B cell (primary cell): Measurements from ENCODE around the gene PHLDB2. TPM values are rescaled to one million over a fixed set of nuclear protein-coding genes. Genes with fewer than 3 reads are reported as not detected.

Experiments used
- ATAC-seq: fragments of 200-7000 bp; cut with Tn5 transposase; one replicate; pipeline ENCODE4 v1.10.0; 2021; ENCODE audit warnings: low read depth, mild to moderate bottlenecking, moderate number of reproducible peaks, moderate library complexity
- CTCF ChIA-PET: fragments of 350-600 bp; sonication (Branson Sonifier 250); formaldehyde crosslinking; loops from one replicate; lab custom pipeline; 2021; ENCODE audit warnings: antibody characterized with exemption, inconsistent platforms; lab: Charles Lee
- POLR2A ChIA-PET: fragments of 350-600 bp; sonication (Branson Sonifier 250); formaldehyde crosslinking; loops from one replicate; lab custom pipeline; 2021; ENCODE audit warnings: antibody characterized with exemption; lab: Charles Lee
- DNase-seq: peaks from one replicate; pipeline ENCODE4 v3.0.0; 2013
- H2AFZ ChIP-seq: 2 replicates; pipeline ENCODE4 v1.6.1; 2012; ENCODE audit warnings: mild to moderate bottlenecking, low read depth, low read length; ENCODE audit not compliant: insufficient read depth, poor library complexity, severe bottlenecking
- H3K27ac ChIP-seq, 2 donors: 1 replicate in 1 of 2; 2 replicates in 1 of 2; pipeline ENCODE4 v1.5.1; 2012 to 2013; ENCODE audit warnings: low read length in 2 of 2, mild to moderate bottlenecking in 2 of 2, moderate library complexity in 1 of 2
- H3K27me3 ChIP-seq, 4 experiments: fragments of 200-600 bp in 1 of 4; sonication (generic) in 1 of 4; replicated peaks in 1 of 4; 1 replicate in 2 of 4; 2 replicates in 2 of 4; pipeline versions ENCODE4 v1.6.1 to v1.7.0; 2013 to 2016; ENCODE audit warnings: low read length in 3 of 4, mild to moderate bottlenecking in 2 of 4, mixed read lengths in 1 of 4, moderate library complexity in 1 of 4; ENCODE audit not compliant: insufficient read depth in 4 of 4, control insufficient read depth in 3 of 4; ENCODE audit errors: control extremely low read depth in 1 of 4
- H3K36me3 ChIP-seq, 2 experiments: replicated peaks in 1 of 2; 1 replicate in 1 of 2; 2 replicates in 1 of 2; pipeline versions ENCODE4 v1.6.1 to v1.7.1; 2013; ENCODE audit warnings: low read length in 1 of 2; ENCODE audit not compliant: insufficient read depth in 2 of 2, control insufficient read depth in 1 of 2; ENCODE audit errors: control extremely low read depth in 1 of 2, extremely low read depth in 1 of 2
- H3K4me1 ChIP-seq, 2 donors: fragments of 200-600 bp in 1 of 2; sonication (generic) in 1 of 2; 1 replicate in 1 of 2; 2 replicates in 1 of 2; pipeline versions ENCODE4 v1.5.1 to v1.6.1; 2013 to 2017; ENCODE audit warnings: low read length in 2 of 2; ENCODE audit not compliant: control insufficient read depth in 2 of 2, insufficient read depth in 2 of 2
- H3K4me2 ChIP-seq: replicated peaks from 2 replicates; pipeline ENCODE3; 2012; ENCODE audit warnings: mild to moderate bottlenecking, low read depth, low read length; ENCODE audit not compliant: poor library complexity, severe bottlenecking
- H3K4me3 ChIP-seq, 5 experiments: fragments of 200-600 bp in 1 of 5; sonication (generic) in 1 of 5; 1 replicate in 3 of 5; 2 replicates in 2 of 5; pipeline versions ENCODE4 v1.5.1 to v1.7.0; 2011 to 2016; ENCODE audit warnings: low read length in 4 of 5, mild to moderate bottlenecking in 4 of 5, low read depth in 2 of 5, control low read depth in 1 of 5, moderate library complexity in 1 of 5; ENCODE audit not compliant: insufficient read depth in 1 of 5; ENCODE audit errors: control extremely low read depth in 1 of 5, extremely low read depth in 1 of 5
- H3K79me2 ChIP-seq: fragments of 200-600 bp; sonication (generic); one replicate; pipeline ENCODE4 v1.6.0; 2016; ENCODE audit warnings: low read length; ENCODE audit not compliant: control insufficient read depth, insufficient read depth
- H3K9ac ChIP-seq: fragments of 200-600 bp; sonication (generic); 2 replicates; pipeline ENCODE4 v1.6.1; 2017; ENCODE audit warnings: mild to moderate bottlenecking, low read length, moderate library complexity
- H3K9me3 ChIP-seq, 3 donors: one replicate each; pipeline versions ENCODE4 v1.6.1 to v1.7.1; 2013; ENCODE audit warnings: low read length in 2 of 3; ENCODE audit not compliant: control insufficient read depth in 2 of 3, insufficient read depth in 1 of 3; ENCODE audit errors: control extremely low read depth in 1 of 3
- H4K20me1 ChIP-seq: 2 replicates; pipeline ENCODE4 v1.6.0; 2012; ENCODE audit warnings: mild to moderate bottlenecking, low read length; ENCODE audit not compliant: insufficient read depth, control insufficient read depth, poor library complexity, severe bottlenecking
- H3K27ac Mint-ChIP-seq: one replicate; pipeline ENCODE4 v1.8.0; 2021; ENCODE audit warnings: mixed read lengths
- H3K27me3 Mint-ChIP-seq: one replicate; pipeline ENCODE4 v1.8.0; 2021; ENCODE audit warnings: mixed read lengths
- H3K4me1 Mint-ChIP-seq: one replicate; pipeline ENCODE4 v1.8.0; 2021; ENCODE audit warnings: mixed read lengths
- H3K4me3 Mint-ChIP-seq: one replicate; pipeline ENCODE4 v1.8.0; 2021; ENCODE audit warnings: mixed read lengths
- H3K9me3 Mint-ChIP-seq: one replicate; pipeline ENCODE4 v1.8.0; 2022; ENCODE audit warnings: mixed read lengths; ENCODE audit not compliant: insufficient read depth
- EZH2 ChIP-seq: IDR thresholded peaks from 2 replicates; pipeline ENCODE4 v1.6.1; 2012; ENCODE audit warnings: borderline replicate concordance, low read depth, mild to moderate bottlenecking, moderate library complexity, low read length; ENCODE audit not compliant: insufficient read depth, poor library complexity, severe bottlenecking
- WGBS: methylation state at CpG from one replicate; pipeline ENCODE4 v1.1.5; 2013; ENCODE audit warnings: missing lambda C conversion rate; ENCODE audit not compliant: insufficient coverage; 5-methylcytosine and 5-hydroxymethylcytosine counted together
- intact Hi-C: fragments of 100-400 bp; cut with micrococcal nuclease; formaldehyde crosslinking; loops from one replicate; pipeline ENCODE4 v1.10.0; 2022
- polyA plus RNA-seq: library from polyadenylated mRNA; depleted of rRNA; stranded (reverse); fragments of >200 nt; gene quantifications from 2 replicates; pipeline ENCODE4 v1.2.3, GENCODE V29; 2012
- total RNA-seq, 2 donors: library from RNA; stranded (reverse); fragments of 120-200 nt in 1 of 2; gene quantifications; 1 replicate in 1 of 2; 2 replicates in 1 of 2; pipeline versions ENCODE4 v1.2.3 to v1.2.4, GENCODE V29; 2013 to 2022
- TF ChIP-seq, protein P1 (sequence below): fragments of 200-600 bp; IDR thresholded peaks from one replicate; pipeline ENCODE4 v1.8.0; 2022; ENCODE audit warnings: antibody characterized with exemption, mild to moderate bottlenecking

PHLDB2 gene
- total and polyA plus RNA-seq, 2 donors (not counting 1 experiment from before 2014, with no cell fraction given), result 1.3 to 6.3 TPM

DNA sequence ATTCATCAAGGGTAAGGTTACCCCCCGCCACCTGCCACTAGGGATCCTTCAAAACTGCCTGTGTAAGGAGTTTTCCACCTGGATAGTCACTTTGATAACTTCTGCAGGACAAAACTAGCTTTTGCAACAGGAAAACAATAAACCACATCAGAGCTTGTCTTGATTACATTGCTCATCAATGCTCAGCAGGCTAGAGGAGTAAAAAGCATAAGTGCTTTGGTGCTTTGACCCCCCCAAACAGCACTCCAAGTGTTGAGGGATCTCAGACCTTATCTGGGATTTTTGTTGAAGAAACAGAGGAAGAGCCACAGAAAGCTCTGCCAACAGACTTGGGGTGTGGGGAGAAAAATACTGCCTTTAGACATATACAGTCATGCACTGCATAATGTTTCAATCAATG, 10.8 kb upstream of the PHLDB2 start:
- Histone ChIP-seq H3K4me2 (no peak overlapping the region), H3K9me3 (peaks cover 0 to 5% (median 0%) of the 10 kb centered on the region in 3 donors), H3K4me3 (no peak overlapping the region), H3K27ac (no peak overlapping the region), H3K4me1 (no peaks in the 10 kb centered on the region), H3K79me2 (no peaks in the 10 kb centered on the region), H3K27me3 (peaks cover 0 to 3% (median 0%) of the 10 kb centered on the region in 4 experiments), H2AFZ (no peak overlapping the region), H4K20me1 (no peaks in the 10 kb centered on the region), H3K36me3 (no peaks in the 10 kb centered on the region), H3K9ac (no peak overlapping the region)
- Mint-ChIP-seq H3K4me1 (peaks cover 4% of the 10 kb centered on the region), H3K27me3 (peaks cover 45% of the 10 kb centered on the region), H3K27ac (no peak overlapping the region), H3K4me3 (no peak overlapping the region), H3K9me3 (no peaks in the 10 kb centered on the region)
- intact Hi-C loops, result no loop called here
- CTCF ChIA-PET, result interaction anchor here (1.0 kb wide), 1 partner anchor 131 kb away, joined by 3 read pairs; no protein-coding TSS in a partner anchor
- POLR2A ChIA-PET, result no interaction called here
- DNase-seq (no peak), ATAC-seq (no peak)
- 33% methylated on average over 1 of the region's 1 CpG for WGBS
- TF ChIP-seq, protein P1, sequence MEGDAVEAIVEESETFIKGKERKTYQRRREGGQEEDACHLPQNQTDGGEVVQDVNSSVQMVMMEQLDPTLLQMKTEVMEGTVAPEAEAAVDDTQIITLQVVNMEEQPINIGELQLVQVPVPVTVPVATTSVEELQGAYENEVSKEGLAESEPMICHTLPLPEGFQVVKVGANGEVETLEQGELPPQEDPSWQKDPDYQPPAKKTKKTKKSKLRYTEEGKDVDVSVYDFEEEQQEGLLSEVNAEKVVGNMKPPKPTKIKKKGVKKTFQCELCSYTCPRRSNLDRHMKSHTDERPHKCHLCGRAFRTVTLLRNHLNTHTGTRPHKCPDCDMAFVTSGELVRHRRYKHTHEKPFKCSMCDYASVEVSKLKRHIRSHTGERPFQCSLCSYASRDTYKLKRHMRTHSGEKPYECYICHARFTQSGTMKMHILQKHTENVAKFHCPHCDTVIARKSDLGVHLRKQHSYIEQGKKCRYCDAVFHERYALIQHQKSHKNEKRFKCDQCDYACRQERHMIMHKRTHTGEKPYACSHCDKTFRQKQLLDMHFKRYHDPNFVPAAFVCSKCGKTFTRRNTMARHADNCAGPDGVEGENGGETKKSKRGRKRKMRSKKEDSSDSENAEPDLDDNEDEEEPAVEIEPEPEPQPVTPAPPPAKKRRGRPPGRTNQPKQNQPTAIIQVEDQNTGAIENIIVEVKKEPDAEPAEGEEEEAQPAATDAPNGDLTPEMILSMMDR, result no peak
- no peak for TF ChIP-seq EZH2

DNA sequence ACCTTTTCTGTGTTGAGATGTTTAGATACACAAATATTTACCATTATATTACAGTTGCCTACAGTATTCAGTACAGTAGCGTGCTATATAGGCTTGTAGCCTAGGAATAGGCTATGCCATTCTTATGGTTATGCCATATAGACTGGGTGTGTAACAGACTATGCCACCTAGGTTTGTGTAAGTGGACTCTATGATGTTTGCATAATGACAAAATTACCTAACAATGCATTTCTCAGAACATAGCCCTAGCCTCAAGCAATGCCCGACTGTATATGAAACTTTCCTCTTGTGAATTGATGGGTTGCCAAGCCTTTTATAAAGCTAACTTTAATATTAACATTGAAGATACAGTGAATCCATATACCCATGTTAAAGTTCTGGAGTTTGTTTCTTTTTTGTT, 10.3 kb upstream of the PHLDB2 start:
- ChIA-PET POLR2A (no interaction called here), CTCF (interaction anchor here (1.0 kb wide), 2 partner anchors 12 to 132 kb away, joined by 3 to 4 read pairs; no protein-coding TSS in a partner anchor)
- Histone ChIP-seq H3K9ac (no peak overlapping the region), H3K36me3 (no peaks in the 10 kb centered on the region), H3K4me2 (no peak overlapping the region), H3K9me3 (peaks cover 0 to 5% (median 0%) of the 10 kb centered on the region in 3 donors), H3K4me3 (no peak overlapping the region), H4K20me1 (no peaks in the 10 kb centered on the region), H3K27ac (no peak overlapping the region), H3K27me3 (peaks cover 0 to 3% (median 0%) of the 10 kb centered on the region in 4 experiments), H2AFZ (no peak overlapping the region), H3K79me2 (no peaks in the 10 kb centered on the region), H3K4me1 (no peaks in the 10 kb centered on the region)
- H3K27ac Mint-ChIP-seq, result no peak overlapping the region
- H3K27me3 Mint-ChIP-seq, result peaks cover 42% of the 10 kb centered on the region
- H3K9me3 Mint-ChIP-seq, result no peaks in the 10 kb centered on the region
- DNase-seq (no peak), ATAC-seq (no peak)
- intact Hi-C loops, result no loop called here
- H3K4me3 Mint-ChIP-seq, result no peak overlapping the region
- TF ChIP-seq EZH2, result no peak
- TF ChIP-seq, protein P1, result no peak
- H3K4me1 Mint-ChIP-seq, result peaks cover 4% of the 10 kb centered on the region
- no CpG with 5 or more reads among the region's 2 CpGs for WGBS
